Nephron (organoid): ENCODE results near the gene ZMIZ1.

Source experiments
- H3K27ac Mint-ChIP-seq, 3 experiments: 2 replicates each; pipeline ENCODE4 v1.8.0; 2020; ENCODE audit warnings: mixed read lengths in 3 of 3, mild to moderate bottlenecking in 2 of 3, moderate library complexity in 1 of 3
- H3K27me3 Mint-ChIP-seq: 2 replicates; pipeline ENCODE4 v1.8.0; 2021; ENCODE audit warnings: low read depth, mild to moderate bottlenecking, moderate library complexity, mixed read lengths
- H3K36me3 Mint-ChIP-seq: 2 replicates; pipeline ENCODE4 v1.8.0; 2020; ENCODE audit warnings: low read depth, mixed read lengths
- H3K4me1 Mint-ChIP-seq: 2 replicates; pipeline ENCODE4 v1.8.0; 2020; ENCODE audit warnings: mixed read lengths
- H3K4me3 Mint-ChIP-seq, 3 experiments: 2 replicates each; pipeline ENCODE4 v1.8.0; 2020; ENCODE audit warnings: mild to moderate bottlenecking in 3 of 3, mixed read lengths in 3 of 3, moderate library complexity in 2 of 3
- H3K9me3 Mint-ChIP-seq: 2 replicates; pipeline ENCODE4 v1.8.0; 2020; ENCODE audit warnings: mixed read lengths
- TF ChIP-seq, protein P1 (sequence below), 3 experiments: fragments of 200-600 bp; sonication (generic); IDR thresholded peaks; one replicate each; pipeline ENCODE4 v1.5.0; 2021; ENCODE audit warnings: antibody characterized with exemption in 3 of 3; ENCODE audit not compliant: unreplicated experiment in 3 of 3

The ZMIZ1 gene

GRCh38 chr10:79144351-79145173 is 75.8 kb downstream of the ZMIZ1 start:
- TF ChIP-seq, protein P1, sequence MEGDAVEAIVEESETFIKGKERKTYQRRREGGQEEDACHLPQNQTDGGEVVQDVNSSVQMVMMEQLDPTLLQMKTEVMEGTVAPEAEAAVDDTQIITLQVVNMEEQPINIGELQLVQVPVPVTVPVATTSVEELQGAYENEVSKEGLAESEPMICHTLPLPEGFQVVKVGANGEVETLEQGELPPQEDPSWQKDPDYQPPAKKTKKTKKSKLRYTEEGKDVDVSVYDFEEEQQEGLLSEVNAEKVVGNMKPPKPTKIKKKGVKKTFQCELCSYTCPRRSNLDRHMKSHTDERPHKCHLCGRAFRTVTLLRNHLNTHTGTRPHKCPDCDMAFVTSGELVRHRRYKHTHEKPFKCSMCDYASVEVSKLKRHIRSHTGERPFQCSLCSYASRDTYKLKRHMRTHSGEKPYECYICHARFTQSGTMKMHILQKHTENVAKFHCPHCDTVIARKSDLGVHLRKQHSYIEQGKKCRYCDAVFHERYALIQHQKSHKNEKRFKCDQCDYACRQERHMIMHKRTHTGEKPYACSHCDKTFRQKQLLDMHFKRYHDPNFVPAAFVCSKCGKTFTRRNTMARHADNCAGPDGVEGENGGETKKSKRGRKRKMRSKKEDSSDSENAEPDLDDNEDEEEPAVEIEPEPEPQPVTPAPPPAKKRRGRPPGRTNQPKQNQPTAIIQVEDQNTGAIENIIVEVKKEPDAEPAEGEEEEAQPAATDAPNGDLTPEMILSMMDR (IDR thresholded peaks at IDR 0.05; ENCODE audit: unreplicated experiment in 3 of 3), result no peak
- Mint-ChIP-seq H3K27ac (peak overlapping the region; percentile 58 to 84 (median 79)), H3K4me3 (peak overlapping the region in 1 of 3 experiments; percentile 19), H3K27me3 (no peaks in the 10 kb centered on the region), H3K36me3 (peaks cover 28% of the 10 kb centered on the region), H3K4me1 (peaks cover 86% of the 10 kb centered on the region), H3K9me3 (no peaks in the 10 kb centered on the region)

- H3K36me3 Mint-ChIP-seq, result peaks cover 28% of the 10 kb centered on the region
Measured at GRCh38 chr10:79145174-79145483, 76.4 kb downstream of the ZMIZ1 start.

DNA sequence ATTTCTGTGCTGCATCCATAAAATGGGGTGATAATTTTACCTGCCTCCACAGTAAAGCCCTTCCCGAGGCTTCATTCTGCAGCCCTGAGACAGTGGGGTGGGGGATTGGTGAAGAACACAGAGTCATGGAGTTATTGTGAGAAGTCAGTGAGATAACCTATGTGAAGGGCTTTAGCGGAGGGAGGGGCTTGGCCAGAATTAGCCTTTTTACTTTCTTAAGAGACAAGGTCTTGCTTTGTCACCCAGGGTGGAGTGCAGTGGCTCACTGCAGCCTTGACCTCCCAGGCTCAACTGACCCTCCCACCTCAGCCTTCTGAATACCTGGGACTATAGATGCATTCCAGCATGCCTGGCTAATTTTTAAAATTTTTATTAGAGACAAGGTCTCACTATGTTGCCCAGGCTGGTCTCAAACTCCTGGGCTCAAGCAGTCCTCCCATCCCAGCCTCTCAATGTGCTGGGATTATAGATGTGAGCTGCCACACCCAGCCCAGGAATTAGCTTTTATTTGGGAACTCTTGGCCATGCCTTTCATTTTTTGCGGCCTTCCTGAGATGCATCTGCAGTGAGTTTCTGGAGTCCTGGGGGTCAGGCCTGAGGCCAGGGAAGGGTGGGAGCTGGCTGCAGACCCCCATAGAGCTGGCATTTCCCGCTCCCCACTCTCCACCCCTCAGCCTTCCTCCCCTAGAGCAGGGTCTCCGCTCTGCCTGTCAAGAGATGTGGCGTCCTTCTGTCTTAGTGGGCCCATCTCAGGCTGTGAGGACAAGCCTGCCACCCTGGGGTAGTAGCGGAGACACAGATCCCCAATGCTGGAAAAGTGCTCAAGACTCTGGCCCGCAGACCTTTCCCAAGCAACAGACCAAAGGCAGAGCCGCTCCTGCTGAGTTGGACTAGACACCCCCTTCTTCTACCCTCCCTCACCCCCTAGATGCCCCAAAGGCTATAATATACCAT is 77.0 kb downstream of the ZMIZ1 start:
- TF ChIP-seq, protein P1 (IDR thresholded peaks at IDR 0.05; ENCODE audit: unreplicated experiment in 3 of 3), result no peak
- H3K36me3 Mint-ChIP-seq, result peaks cover 22% of the 10 kb centered on the region
- no peak overlapping the region for H3K4me3 Mint-ChIP-seq
- H3K4me1 Mint-ChIP-seq, result peaks cover 81% of the 10 kb centered on the region
- no peaks in the 10 kb centered on the region for H3K27me3 Mint-ChIP-seq
- H3K9me3 Mint-ChIP-seq, result no peaks in the 10 kb centered on the region
- H3K27ac Mint-ChIP-seq, result peak overlapping the region; percentile 79 to 87 (median 85)

More at GRCh38 chr10:79145174-79145483, 76.4 kb downstream of the ZMIZ1 start:
- H3K4me1 Mint-ChIP-seq, result peaks cover 83% of the 10 kb centered on the region
- peak overlapping the region in 1 of 3 experiments; percentile 19 for H3K4me3 Mint-ChIP-seq
- H3K27me3 Mint-ChIP-seq, result no peaks in the 10 kb centered on the region
- H3K27ac Mint-ChIP-seq, result peak overlapping the region; percentile 58 to 84 (median 79)
- TF ChIP-seq, protein P1 (IDR thresholded peaks at IDR 0.05; ENCODE audit: unreplicated experiment in 3 of 3), result no peak
- no peaks in the 10 kb centered on the region for H3K9me3 Mint-ChIP-seq

DNA sequence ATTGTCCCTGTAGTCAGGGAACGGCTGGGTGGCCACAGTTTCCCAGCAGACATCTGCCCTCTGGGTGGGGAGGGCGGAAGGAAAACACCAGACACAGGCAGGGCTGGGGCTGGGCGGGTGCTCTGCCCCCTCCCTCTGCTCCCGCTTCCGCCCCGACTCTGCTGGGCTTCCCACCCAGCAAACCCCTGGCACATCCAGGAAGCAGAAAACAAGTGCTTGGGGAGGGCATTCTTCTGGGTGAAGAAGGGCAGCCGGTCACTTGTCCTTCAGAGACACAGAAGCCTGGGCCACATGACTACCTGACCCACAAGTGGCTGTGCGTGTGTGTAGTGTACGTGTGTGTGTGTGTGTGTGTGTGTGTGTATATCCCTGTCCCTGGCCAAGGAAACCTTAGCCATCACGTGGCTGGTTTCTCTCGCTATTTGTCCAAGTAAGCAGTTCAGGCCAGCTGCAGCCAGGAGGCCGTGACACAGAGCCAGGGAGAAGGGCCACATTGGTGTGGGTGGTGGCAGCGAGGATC is 77.9 kb downstream of the ZMIZ1 start:
- Mint-ChIP-seq H3K4me3 (no peak overlapping the region), H3K27me3 (no peaks in the 10 kb centered on the region)

GRCh38 chr10:79147306-79147705 is 78.5 kb downstream of the ZMIZ1 start:
- H3K9me3 Mint-ChIP-seq, result no peaks in the 10 kb centered on the region
- H3K27me3 Mint-ChIP-seq, result no peaks in the 10 kb centered on the region

More for the DNA sequence above, 77.9 kb downstream of the ZMIZ1 start:
- peaks cover 77% of the 10 kb centered on the region for H3K4me1 Mint-ChIP-seq
- peak overlapping the region; percentile 79 to 87 (median 85) for H3K27ac Mint-ChIP-seq
- no peaks in the 10 kb centered on the region for H3K9me3 Mint-ChIP-seq
- TF ChIP-seq, protein P1 (IDR thresholded peaks at IDR 0.05; ENCODE audit: unreplicated experiment in 3 of 3), result no peak
- H3K36me3 Mint-ChIP-seq, result peaks cover 18% of the 10 kb centered on the region

More at GRCh38 chr10:79147306-79147705, 78.5 kb downstream of the ZMIZ1 start:
- Mint-ChIP-seq H3K36me3 (peaks cover 13% of the 10 kb centered on the region), H3K27ac (peak overlapping the region; percentile 79 to 87 (median 85)), H3K4me3 (no peak overlapping the region), H3K4me1 (peaks cover 75% of the 10 kb centered on the region)
- TF ChIP-seq, protein P1 (IDR thresholded peaks at IDR 0.05; ENCODE audit: unreplicated experiment in 3 of 3), result no peak
